ENCODE data around the gene PATZ1.

The PATZ1 gene

GRCh38 chr22:31329453-31330215, 16.5 kb downstream of the PATZ1 start:
- Histone ChIP-seq H3K4me1 (ENCODE audit: insufficient read depth, low read length) (no peaks in the 10 kb centered on the region), H3K79me2 (ENCODE audit: insufficient read depth, low read length) (peaks cover 47% of the 10 kb centered on the region), H3K27ac (ENCODE audit: low read length) (no peak overlapping the region), H2AFZ (ENCODE audit: low read depth, low read length) (no peak overlapping the region), H3K9ac (ENCODE audit: low read depth, low read length) (no peak overlapping the region), H3K4me3 (ENCODE audit: low read depth in 1 of 2, low read length in 2 of 2) (no peak overlapping the region), H3K36me3 (ENCODE audit: insufficient read depth, low read length) (peaks cover 95% of the 10 kb centered on the region), H3K9me3 (ENCODE audit: insufficient read depth, low read length, severe bottlenecking) (no peaks in the 10 kb centered on the region), H3K4me2 (ENCODE audit: insufficient read depth, low read length) (no peak overlapping the region), H3K27me3 (ENCODE audit: insufficient read depth, low read length, poor library complexity) (no peaks in the 10 kb centered on the region), H4K20me1 (ENCODE audit: insufficient read depth, low read length) (peaks cover 68% of the 10 kb centered on the region)
- DNase-seq (no peak), ATAC-seq (ENCODE audit: insufficient read depth, low read depth) (no peak)
- TF ChIP-seq, protein P1, sequence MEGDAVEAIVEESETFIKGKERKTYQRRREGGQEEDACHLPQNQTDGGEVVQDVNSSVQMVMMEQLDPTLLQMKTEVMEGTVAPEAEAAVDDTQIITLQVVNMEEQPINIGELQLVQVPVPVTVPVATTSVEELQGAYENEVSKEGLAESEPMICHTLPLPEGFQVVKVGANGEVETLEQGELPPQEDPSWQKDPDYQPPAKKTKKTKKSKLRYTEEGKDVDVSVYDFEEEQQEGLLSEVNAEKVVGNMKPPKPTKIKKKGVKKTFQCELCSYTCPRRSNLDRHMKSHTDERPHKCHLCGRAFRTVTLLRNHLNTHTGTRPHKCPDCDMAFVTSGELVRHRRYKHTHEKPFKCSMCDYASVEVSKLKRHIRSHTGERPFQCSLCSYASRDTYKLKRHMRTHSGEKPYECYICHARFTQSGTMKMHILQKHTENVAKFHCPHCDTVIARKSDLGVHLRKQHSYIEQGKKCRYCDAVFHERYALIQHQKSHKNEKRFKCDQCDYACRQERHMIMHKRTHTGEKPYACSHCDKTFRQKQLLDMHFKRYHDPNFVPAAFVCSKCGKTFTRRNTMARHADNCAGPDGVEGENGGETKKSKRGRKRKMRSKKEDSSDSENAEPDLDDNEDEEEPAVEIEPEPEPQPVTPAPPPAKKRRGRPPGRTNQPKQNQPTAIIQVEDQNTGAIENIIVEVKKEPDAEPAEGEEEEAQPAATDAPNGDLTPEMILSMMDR (IDR thresholded peaks at IDR 0.05; ENCODE audit: borderline replicate concordance, extremely low read depth, low read length, poor library complexity, severe bottlenecking) = no peak
- no peak for TF ChIP-seq EZH2 (IDR thresholded peaks at IDR 0.05; ENCODE audit: borderline replicate concordance, low read depth, low read length, severe bottlenecking)

GRCh38 chr22:31329029-31329428, 17.1 kb downstream of the PATZ1 start:
- peaks cover 42% of the 10 kb centered on the region for H3K79me2 ChIP-seq (ENCODE audit: insufficient read depth, low read length)
- no peak overlapping the region for H3K4me2 ChIP-seq (ENCODE audit: insufficient read depth, low read length)
- H3K36me3 ChIP-seq (ENCODE audit: insufficient read depth, low read length) = peaks cover 93% of the 10 kb centered on the region
- H3K27ac ChIP-seq (ENCODE audit: low read length) = no peak overlapping the region
- no peaks in the 10 kb centered on the region for H3K27me3 ChIP-seq (ENCODE audit: insufficient read depth, low read length, poor library complexity)
- H3K9ac ChIP-seq (ENCODE audit: low read depth, low read length) = no peak overlapping the region
- ATAC-seq (ENCODE audit: insufficient read depth, low read depth) (no peak), DNase-seq (no peak)
- peaks cover 65% of the 10 kb centered on the region for H4K20me1 ChIP-seq (ENCODE audit: insufficient read depth, low read length)
- no peaks in the 10 kb centered on the region for H3K4me1 ChIP-seq (ENCODE audit: insufficient read depth, low read length)
- H2AFZ ChIP-seq (ENCODE audit: low read depth, low read length) = no peak overlapping the region
- no peaks in the 10 kb centered on the region for H3K9me3 ChIP-seq (ENCODE audit: insufficient read depth, low read length, severe bottlenecking)
- no peak for TF ChIP-seq EZH2 (IDR thresholded peaks at IDR 0.05; ENCODE audit: borderline replicate concordance, low read depth, low read length, severe bottlenecking)
- TF ChIP-seq, protein P1 (IDR thresholded peaks at IDR 0.05; ENCODE audit: borderline replicate concordance, extremely low read depth, low read length, poor library complexity, severe bottlenecking) = no peak
- H3K4me3 ChIP-seq (ENCODE audit: low read depth in 1 of 2, low read length in 2 of 2) = no peak overlapping the region

GRCh38 chr22:31328544-31328960, 17.6 kb downstream of the PATZ1 start:
- Histone ChIP-seq H3K27me3 (ENCODE audit: insufficient read depth, low read length, poor library complexity) (no peaks in the 10 kb centered on the region), H3K4me1 (ENCODE audit: insufficient read depth, low read length) (no peaks in the 10 kb centered on the region), H3K36me3 (ENCODE audit: insufficient read depth, low read length) (peaks cover 93% of the 10 kb centered on the region), H3K4me3 (ENCODE audit: low read depth in 1 of 2, low read length in 2 of 2) (no peak overlapping the region), H3K79me2 (ENCODE audit: insufficient read depth, low read length) (peaks cover 37% of the 10 kb centered on the region), H3K4me2 (ENCODE audit: insufficient read depth, low read length) (no peak overlapping the region), H3K9ac (ENCODE audit: low read depth, low read length) (no peak overlapping the region), H2AFZ (ENCODE audit: low read depth, low read length) (no peak overlapping the region), H3K27ac (ENCODE audit: low read length) (no peak overlapping the region), H4K20me1 (ENCODE audit: insufficient read depth, low read length) (peaks cover 63% of the 10 kb centered on the region), H3K9me3 (ENCODE audit: insufficient read depth, low read length, severe bottlenecking) (no peaks in the 10 kb centered on the region)
- no peak for DNase-seq
- no peak for ATAC-seq (ENCODE audit: insufficient read depth, low read depth)
- TF ChIP-seq, protein P1 (IDR thresholded peaks at IDR 0.05; ENCODE audit: borderline replicate concordance, extremely low read depth, low read length, poor library complexity, severe bottlenecking) = no peak
- TF ChIP-seq EZH2 (IDR thresholded peaks at IDR 0.05; ENCODE audit: borderline replicate concordance, low read depth, low read length, severe bottlenecking) = no peak

Measured in DND-41 (cell line).